Parathyroid adenoma (tissue), 2 donors: ENCODE results near the gene GRB14.

Source experiments
- H2AFZ ChIP-seq: fragments of 300-600 bp; sonication (generic); one replicate; pipeline ENCODE4 v1.7.0; 2017; ENCODE audit warnings: antibody characterized with exemption, mild to moderate bottlenecking
- H3K27ac ChIP-seq: fragments of 300-600 bp; sonication (generic); one replicate; pipeline ENCODE4 v1.7.0; 2017
- H3K27me3 ChIP-seq: fragments of 300-600 bp; sonication (generic); one replicate; pipeline ENCODE4 v1.7.0; 2017; ENCODE audit warnings: low read length; ENCODE audit not compliant: control insufficient read depth, insufficient read depth
- H3K36me3 ChIP-seq: fragments of 300-600 bp; sonication (generic); one replicate; pipeline ENCODE4 v1.7.0; 2017; ENCODE audit warnings: low read length; ENCODE audit not compliant: control insufficient read depth, insufficient read depth
- H3K4me1 ChIP-seq: fragments of 300-600 bp; sonication (generic); one replicate; pipeline ENCODE4 v1.7.0; 2017; ENCODE audit warnings: control low read depth
- H3K4me2 ChIP-seq: fragments of 300-600 bp; sonication (generic); one replicate; pipeline ENCODE4 v1.7.0; 2017; ENCODE audit warnings: low read length
- H3K4me3 ChIP-seq: fragments of 300-600 bp; sonication (generic); one replicate; pipeline ENCODE4 v1.7.0; 2017; ENCODE audit warnings: low read depth, low read length
- H3K79me2 ChIP-seq: fragments of 300-600 bp; sonication (generic); one replicate; pipeline ENCODE4 v1.7.0; 2017; ENCODE audit warnings: control low read depth
- H3K9ac ChIP-seq: fragments of 300-600 bp; sonication (generic); one replicate; pipeline ENCODE4 v1.7.0; 2017; ENCODE audit warnings: mild to moderate bottlenecking
- H3K9me3 ChIP-seq: fragments of 300-600 bp; sonication (generic); one replicate; pipeline ENCODE4 v1.7.0; 2017; ENCODE audit warnings: low read length; ENCODE audit not compliant: control insufficient read depth
- CTCF ChIP-seq: fragments of 300-600 bp; sonication (generic); IDR thresholded peaks from one replicate; pipeline ENCODE4 v1.7.0; 2017; ENCODE audit warnings: antibody characterized with exemption, mild to moderate bottlenecking
- donor health status: primary hyperparathyroidism.

The GRB14 gene

GRCh38 chr2:164509137-164509877, 112.0 kb downstream of the GRB14 start:
- no peaks in the 10 kb centered on the region for H3K36me3 ChIP-seq
- no peak overlapping the region for H3K4me3 ChIP-seq
- H3K4me1 ChIP-seq = no peaks in the 10 kb centered on the region
- no peak overlapping the region for H3K9ac ChIP-seq
- no peak for TF ChIP-seq CTCF
- H3K27ac ChIP-seq = no peak overlapping the region
- H3K79me2 ChIP-seq = no peaks in the 10 kb centered on the region
- H3K9me3 ChIP-seq = no peaks in the 10 kb centered on the region
- no peak overlapping the region for H2AFZ ChIP-seq
- no peaks in the 10 kb centered on the region for H3K27me3 ChIP-seq
- no peak overlapping the region for H3K4me2 ChIP-seq

GRCh38 chr2:164504253-164504652, 117.0 kb downstream of the GRB14 start:
- H3K4me3 ChIP-seq = no peak overlapping the region
- no peak overlapping the region for H3K27ac ChIP-seq
- no peaks in the 10 kb centered on the region for H3K79me2 ChIP-seq
- H3K27me3 ChIP-seq = no peaks in the 10 kb centered on the region
- no peak for TF ChIP-seq CTCF
- no peaks in the 10 kb centered on the region for H3K9me3 ChIP-seq
- H3K4me2 ChIP-seq = no peak overlapping the region
- no peaks in the 10 kb centered on the region for H3K36me3 ChIP-seq
- H3K9ac ChIP-seq = no peak overlapping the region
- H3K4me1 ChIP-seq = no peaks in the 10 kb centered on the region
- no peak overlapping the region for H2AFZ ChIP-seq

- H3K9ac ChIP-seq = no peak overlapping the region
- no peaks in the 10 kb centered on the region for H3K9me3 ChIP-seq
- H3K27ac ChIP-seq = no peak overlapping the region
- H3K36me3 ChIP-seq = no peaks in the 10 kb centered on the region
- H3K79me2 ChIP-seq = no peaks in the 10 kb centered on the region
- no peaks in the 10 kb centered on the region for H3K4me1 ChIP-seq
- no peak overlapping the region for H3K4me3 ChIP-seq
- H2AFZ ChIP-seq = no peak overlapping the region
- TF ChIP-seq CTCF = no peak
- H3K4me2 ChIP-seq = no peak overlapping the region
- H3K27me3 ChIP-seq = no peaks in the 10 kb centered on the region
These were observed 122.4 kb downstream of the GRB14 start for GRCh38 chr2:164498836-164499235.

GRCh38 chr2:164496881-164497280, 124.4 kb downstream of the GRB14 start:
- no peak for TF ChIP-seq CTCF
- Histone ChIP-seq H3K9ac (no peak overlapping the region), H3K27ac (no peak overlapping the region), H3K4me2 (no peak overlapping the region), H3K36me3 (no peaks in the 10 kb centered on the region), H3K27me3 (no peaks in the 10 kb centered on the region), H3K4me1 (no peaks in the 10 kb centered on the region), H2AFZ (no peak overlapping the region), H3K4me3 (no peak overlapping the region), H3K79me2 (no peaks in the 10 kb centered on the region), H3K9me3 (no peaks in the 10 kb centered on the region)

GRCh38 chr2:164496421-164496820, 124.9 kb downstream of the GRB14 start:
- Histone ChIP-seq H3K9ac (no peak overlapping the region), H3K4me3 (no peak overlapping the region), H2AFZ (no peak overlapping the region), H3K9me3 (no peaks in the 10 kb centered on the region), H3K27me3 (no peaks in the 10 kb centered on the region), H3K27ac (no peak overlapping the region), H3K36me3 (no peaks in the 10 kb centered on the region), H3K79me2 (no peaks in the 10 kb centered on the region), H3K4me2 (no peak overlapping the region), H3K4me1 (no peaks in the 10 kb centered on the region)
- no peak for TF ChIP-seq CTCF
